ENCODE data around the gene C17orf113.

DNA sequence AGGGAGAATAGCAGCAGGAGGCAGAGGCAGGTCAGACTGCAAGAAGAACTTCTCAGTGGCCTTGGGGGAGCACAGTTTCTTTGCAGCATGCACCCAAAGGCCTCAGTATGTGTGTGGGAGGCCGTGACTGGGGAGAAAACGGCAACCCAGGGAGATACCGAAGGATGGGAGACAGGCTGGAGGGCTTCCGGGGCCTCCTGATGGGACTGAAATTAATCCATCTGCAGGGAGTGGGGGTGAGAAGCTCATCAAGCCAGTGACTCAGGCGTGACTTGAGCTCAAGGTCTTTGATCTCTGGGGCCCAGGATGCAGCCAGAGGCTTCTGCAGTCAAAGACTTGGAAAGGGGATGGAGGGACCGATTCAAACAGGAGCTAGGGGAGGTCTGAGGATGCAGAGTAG lies 5.1 kb upstream of the C17orf113 start:
- TF ChIP-seq POLR2A (IDR thresholded peaks at IDR 0.05), result no peak
- TF ChIP-seq, protein P1, sequence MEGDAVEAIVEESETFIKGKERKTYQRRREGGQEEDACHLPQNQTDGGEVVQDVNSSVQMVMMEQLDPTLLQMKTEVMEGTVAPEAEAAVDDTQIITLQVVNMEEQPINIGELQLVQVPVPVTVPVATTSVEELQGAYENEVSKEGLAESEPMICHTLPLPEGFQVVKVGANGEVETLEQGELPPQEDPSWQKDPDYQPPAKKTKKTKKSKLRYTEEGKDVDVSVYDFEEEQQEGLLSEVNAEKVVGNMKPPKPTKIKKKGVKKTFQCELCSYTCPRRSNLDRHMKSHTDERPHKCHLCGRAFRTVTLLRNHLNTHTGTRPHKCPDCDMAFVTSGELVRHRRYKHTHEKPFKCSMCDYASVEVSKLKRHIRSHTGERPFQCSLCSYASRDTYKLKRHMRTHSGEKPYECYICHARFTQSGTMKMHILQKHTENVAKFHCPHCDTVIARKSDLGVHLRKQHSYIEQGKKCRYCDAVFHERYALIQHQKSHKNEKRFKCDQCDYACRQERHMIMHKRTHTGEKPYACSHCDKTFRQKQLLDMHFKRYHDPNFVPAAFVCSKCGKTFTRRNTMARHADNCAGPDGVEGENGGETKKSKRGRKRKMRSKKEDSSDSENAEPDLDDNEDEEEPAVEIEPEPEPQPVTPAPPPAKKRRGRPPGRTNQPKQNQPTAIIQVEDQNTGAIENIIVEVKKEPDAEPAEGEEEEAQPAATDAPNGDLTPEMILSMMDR (IDR thresholded peaks at IDR 0.05), result no peak

Measured in heart left ventricle (tissue), 13 donors.